Peyer's patch (tissue), 4 donors: Measurements from ENCODE around the gene NAT8L.

Experiments
- CTCF ChIP-seq, 6 experiments: fragments of 450-650 bp in 4 of 6; fragments of 200-600 bp in 2 of 6; sonication (generic) in 1 of 6; IDR thresholded peaks; one replicate each; pipeline ENCODE4 v1.5.1; 2017 to 2019; ENCODE audit warnings: antibody characterized with exemption in 6 of 6, mild to moderate bottlenecking in 3 of 6, moderate library complexity in 1 of 6
- POLR2A ChIP-seq, 2 donors: fragments of 450-650 bp; IDR thresholded peaks; one replicate each; pipeline ENCODE4 v1.5.1; 2017; ENCODE audit warnings: antibody characterized with exemption in 2 of 2, mild to moderate bottlenecking in 2 of 2, moderate library complexity in 2 of 2

- TF ChIP-seq CTCF (IDR thresholded peaks at IDR 0.05) (no peak), POLR2A (IDR thresholded peaks at IDR 0.05) (no peak)
Measured at GRCh38 chr4:2011583-2011982, 47.5 kb upstream of the NAT8L start.
